Adrenal gland (tissue), 12 donors: ENCODE measurements around the gene PHACTR3. TPM values are rescaled to one million over a fixed set of nuclear protein-coding genes. Genes with fewer than 3 reads are reported as not detected.

Experiments
- DNase-seq, 7 donors: peaks; one replicate each; pipeline ENCODE4 v3.0.0-alpha.2; 2019 to 2020
- H3K27ac ChIP-seq, 5 donors: fragments of 200-600 bp; sonication (generic) in 4 of 5; 1 replicate in 3 of 5; 2 replicates in 2 of 5; pipeline versions ENCODE4 v1.5.1 to v1.8.0; 2016 to 2020; ENCODE audit warnings: mild to moderate bottlenecking in 1 of 5
- H3K27me3 ChIP-seq: fragments of 200-600 bp; 2 replicates; pipeline ENCODE4 v1.8.0; 2021
- H3K36me3 ChIP-seq, 2 donors: fragments of 200-600 bp; replicated peaks in 1 of 2; 1 replicate in 1 of 2; 2 replicates in 1 of 2; pipeline versions ENCODE4 v1.5.1 to v1.8.0; 2018 to 2022
- H3K4me1 ChIP-seq, 2 donors: fragments of 200-600 bp; replicated peaks in 1 of 2; 1 replicate in 1 of 2; 2 replicates in 1 of 2; pipeline versions ENCODE4 v1.5.1 to v1.8.0; 2018 to 2021
- H3K4me3 ChIP-seq, 4 donors: fragments of 200-600 bp; sonication (generic) in 3 of 4; one replicate each; pipeline ENCODE4 v1.5.1; 2016 to 2018
- H3K9me3 ChIP-seq, 3 donors: fragments of 200-600 bp; sonication (generic) in 1 of 3; replicated peaks in 1 of 3; 1 replicate in 2 of 3; 2 replicates in 1 of 3; pipeline versions ENCODE4 v1.5.1 to v1.8.0; 2016 to 2021
- CTCF ChIP-seq, 6 experiments: fragments of 450-650 bp in 4 of 6; fragments of 200-600 bp in 2 of 6; sonication (generic) in 1 of 6; IDR thresholded peaks; 1 replicate in 5 of 6; 2 replicates in 1 of 6; pipeline versions ENCODE4 v1.5.1 to v1.8.0; 2016 to 2021; ENCODE audit warnings: antibody characterized with exemption in 6 of 6, mild to moderate bottlenecking in 2 of 6, moderate library complexity in 1 of 6
- POLR2A ChIP-seq, 2 donors: fragments of 450-650 bp; IDR thresholded peaks; one replicate each; pipeline ENCODE4 v1.6.1; 2017; ENCODE audit warnings: antibody characterized with exemption in 2 of 2, mild to moderate bottlenecking in 2 of 2, moderate library complexity in 1 of 2
- WGBS, 4 donors: extraction: QIAGEN DNeasy Blood & Tissue Kit in 2 of 4; methylation state at CpG; one replicate each; pipeline versions ENCODE4 v1.1.5 to v1.1.7; 2013 to 2017; 5-methylcytosine and 5-hydroxymethylcytosine counted together
- intact Hi-C, 2 donors: fragments of 100-400 bp; cut with DNase I; formaldehyde crosslinking; loops; one replicate each; pipeline versions ENCODE4 v1.14.1 to v1.15.0; 2022 to 2023
- polyA plus RNA-seq, 3 donors: library from polyadenylated mRNA; stranded (reverse); fragments of 200-250 nt in 2 of 3; fragments of 350-450 nt in 1 of 3; fragmentation: Illumina TruSeq in 1 of 3; extraction: RNeasy Lipid Tissue Mini Kit (QIAGEN cat#74804) in 1 of 3; gene quantifications; one replicate each; pipeline ENCODE4 v1.2.3, GENCODE V29; 2013 to 2014
- total RNA-seq, 9 donors: library from RNA; depleted of rRNA in 4 of 9; stranded (reverse); fragments of >200 nt in 4 of 9; fragments of 120-200 nt in 1 of 9; fragmentation: NEBNext Ultra II Directional in 1 of 9; extraction: Animal tissue kit (Norgen Biotek cat#: 25700) in 1 of 9; gene quantifications; one replicate each; pipeline versions ENCODE4 v1.1.0 to v1.2.4, GENCODE V29; 2013 to 2023
- donor health status: healthy with polysubstance abuse.
- donor health status: Bipolar disorder and iron deficiency.
- donor health status: DM: yes; HTN: yes; CAD: no.
- donor health status: DM: no; HTN: no; CAD: no.
- donor health status: DM: no; HTN: no; CAD: no.
- donor health status: DM: yes; HTN: yes; CAD: no.

PHACTR3 gene
- total and polyA plus RNA-seq, 12 donors = 0.17 to 4.5 (median 0.81) TPM

GRCh38 chr20:59824711-59825562 lies 220.6 kb downstream of the PHACTR3 start:
- peak in 1 of 7 donors; percentile 33 for DNase-seq
- TF ChIP-seq CTCF (IDR thresholded peaks at IDR 0.05) (no peak), POLR2A (IDR thresholded peaks at IDR 0.05) (no peak)

GRCh38 chr20:59825563-59825920 lies 221.2 kb downstream of the PHACTR3 start:
- intact Hi-C loops = no loop called here
- H3K36me3 ChIP-seq = no peaks in the 10 kb centered on the region
- DNase-seq = peak in 1 of 7 donors; percentile 7
- TF ChIP-seq CTCF (IDR thresholded peaks at IDR 0.05) = no peak
- no peak for TF ChIP-seq POLR2A (IDR thresholded peaks at IDR 0.05)
- no peaks in the 10 kb centered on the region for H3K27me3 ChIP-seq
- no peak overlapping the region for H3K27ac ChIP-seq
- no peak overlapping the region for H3K4me3 ChIP-seq
- WGBS, 4 donors = 89 to 96% (median 93%) methylated on average over 4 of the region's 4 CpGs
- no peaks in the 10 kb centered on the region for H3K9me3 ChIP-seq
- no peaks in the 10 kb centered on the region for H3K4me1 ChIP-seq

More at GRCh38 chr20:59824711-59825562, 220.6 kb downstream of the PHACTR3 start:
- H3K27me3 ChIP-seq = no peaks in the 10 kb centered on the region
- no peaks in the 10 kb centered on the region for H3K4me1 ChIP-seq
- no peaks in the 10 kb centered on the region for H3K36me3 ChIP-seq
- intact Hi-C loops = no loop called here
- H3K27ac ChIP-seq = no peak overlapping the region
- WGBS, 4 donors = 73 to 83% (median 75%) methylated on average over 5 to 8 of the region's 8 CpGs
- H3K4me3 ChIP-seq = no peak overlapping the region
- no peaks in the 10 kb centered on the region for H3K9me3 ChIP-seq

GRCh38 chr20:59825944-59826759 lies 221.8 kb downstream of the PHACTR3 start:
- H3K36me3 ChIP-seq = no peaks in the 10 kb centered on the region
- H3K27ac ChIP-seq = no peak overlapping the region
- no peaks in the 10 kb centered on the region for H3K9me3 ChIP-seq
- peak in 1 of 7 donors; percentile 49 for DNase-seq
- WGBS, 4 donors = 73 to 88% (median 84%) methylated on average over 9 to 11 of the region's 11 CpGs
- TF ChIP-seq CTCF (IDR thresholded peaks at IDR 0.05) (no peak), POLR2A (IDR thresholded peaks at IDR 0.05) (no peak)
- no peaks in the 10 kb centered on the region for H3K4me1 ChIP-seq
- H3K4me3 ChIP-seq = no peak overlapping the region
- no peaks in the 10 kb centered on the region for H3K27me3 ChIP-seq
- intact Hi-C loops = no loop called here
